HG02981 (cell line): Measurements from ENCODE around the gene SLC45A3.

Experiments
- ATAC-seq: cut with Tn5 transposase; IDR thresholded peaks from one replicate; pipeline ENCODE4 v1.9.1; 2021; ENCODE audit warnings: mild to moderate bottlenecking, moderate library complexity; ENCODE audit not compliant: unreplicated experiment

The SLC45A3 gene

GRCh38 chr1:205669341-205670149 lies 10.8 kb downstream of the SLC45A3 start:
- no peak for ATAC-seq

GRCh38 chr1:205668951-205669340 lies 11.4 kb downstream of the SLC45A3 start:
- no peak for ATAC-seq

- no peak for ATAC-seq
Observed at GRCh38 chr1:205667909-205668643, 12.2 kb downstream of the SLC45A3 start.

- ATAC-seq, result no peak
Observed at GRCh38 chr1:205666372-205667166, 13.7 kb downstream of the SLC45A3 start.

- no peak for ATAC-seq
Observed at GRCh38 chr1:205665201-205666045, 14.9 kb downstream of the SLC45A3 start.

GRCh38 chr1:205664399-205665017 lies 15.8 kb downstream of the SLC45A3 start:
- ATAC-seq, result no peak

- no peak for ATAC-seq
Observed at GRCh38 chr1:205663286-205663936, 16.9 kb downstream of the SLC45A3 start.

GRCh38 chr1:205662791-205663190 lies 17.5 kb downstream of the SLC45A3 start:
- no peak for ATAC-seq

GRCh38 chr1:205662135-205662738 lies 18.1 kb downstream of the SLC45A3 start:
- no peak for ATAC-seq

- ATAC-seq, result no peak
Observed at GRCh38 chr1:205661429-205662134, 18.7 kb downstream of the SLC45A3 start.

- no peak for ATAC-seq
Observed at GRCh38 chr1:205660361-205660760, 19.9 kb downstream of the SLC45A3 start.

- peak; percentile 66 for ATAC-seq
Observed at GRCh38 chr1:205658943-205659581, 21.2 kb downstream of the SLC45A3 start.

- no peak for ATAC-seq
Observed at GRCh38 chr1:205656236-205656635, 24.1 kb downstream of the SLC45A3 start.

- ATAC-seq, result no peak
Observed at GRCh38 chr1:205652984-205653383, 27.3 kb downstream of the SLC45A3 start.

- no peak for ATAC-seq
Observed at GRCh38 chr1:205650241-205650640, 30.1 kb downstream of the SLC45A3 start.

GRCh38 chr1:205645519-205645918 lies 34.8 kb downstream of the SLC45A3 start:
- no peak for ATAC-seq

GRCh38 chr1:205642679-205643307 lies 37.5 kb downstream of the SLC45A3 start:
- ATAC-seq, result no peak

GRCh38 chr1:205639567-205639966 lies 40.7 kb downstream of the SLC45A3 start:
- ATAC-seq, result no peak
